Stomach (tissue), 4 donors: ENCODE measurements around the gene FAM120B.

Experiments used
- POLR2A ChIP-seq, 4 donors: fragments of 450-650 bp; IDR thresholded peaks; one replicate each; pipeline ENCODE4 v1.6.1; 2016; ENCODE audit warnings: antibody characterized with exemption in 4 of 4, control low read depth in 2 of 4, mild to moderate bottlenecking in 1 of 4, moderate library complexity in 1 of 4
- POLR2AphosphoS5 ChIP-seq, 3 donors: sonication (generic); formaldehyde crosslinking; IDR thresholded peaks; one replicate each; pipeline ENCODE4 v1.6.1; 2016; ENCODE audit warnings: antibody characterized with exemption in 3 of 3

DNA sequence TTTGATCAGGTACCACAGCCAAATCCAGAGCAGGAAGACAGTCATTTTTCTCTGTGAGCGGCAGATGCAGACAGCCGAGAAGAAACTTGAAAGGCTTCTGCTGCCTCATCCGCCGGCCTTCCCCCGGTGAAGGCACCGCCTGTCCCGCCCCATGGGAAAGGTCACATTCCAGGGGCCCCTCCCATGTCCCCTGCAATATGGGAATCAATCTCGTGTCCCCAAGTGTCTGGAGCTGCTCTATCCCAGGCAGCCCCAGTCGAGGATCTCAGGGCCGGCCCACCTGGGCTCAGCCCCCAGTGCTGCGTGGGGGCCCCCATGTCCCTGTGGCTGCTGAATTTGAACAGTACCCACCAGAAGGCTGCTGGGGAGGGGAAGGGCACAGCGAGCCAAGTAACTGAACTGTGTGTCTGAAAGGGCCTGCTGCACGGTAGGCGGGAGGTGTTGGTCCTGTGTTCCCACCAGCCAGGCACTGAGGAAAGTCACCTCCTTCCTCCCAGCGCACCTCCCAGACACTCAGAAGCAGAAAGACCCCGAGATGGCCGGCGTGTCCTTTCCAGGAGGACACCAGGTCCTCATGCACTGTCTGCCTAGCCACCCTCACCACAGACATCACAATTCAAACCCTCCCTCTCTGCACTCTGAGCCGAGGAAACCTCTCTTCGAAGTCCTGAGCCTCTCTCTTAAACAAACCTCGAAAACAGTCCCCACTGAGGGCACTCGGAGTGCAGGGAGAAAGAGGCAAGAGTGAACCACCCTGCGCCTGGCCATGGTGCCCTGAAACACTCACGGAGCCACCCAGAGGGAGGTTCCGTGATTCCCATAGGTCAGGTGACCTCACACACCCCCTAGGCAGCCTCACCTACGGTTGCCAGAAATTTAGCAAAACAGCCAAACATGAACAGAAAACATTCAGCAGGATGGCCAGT, 147.3 kb downstream of the FAM120B start:
- no peak for TF ChIP-seq POLR2A (IDR thresholded peaks at IDR 0.05)
- TF ChIP-seq POLR2AphosphoS5 (IDR thresholded peaks at IDR 0.05) = no peak
